Astrocyte (in vitro differentiated cells and primary cell): ENCODE data around the gene ELP4. TPM values are rescaled to one million over a fixed set of nuclear protein-coding genes. Genes with fewer than 3 reads are reported as not detected.

Experiments
- DNase-seq: peaks from one replicate; pipeline ENCODE4 v3.0.0-alpha.2; 2010; ENCODE audit warnings: low read depth
- FAIRE-seq: peaks from 2 replicates; lab custom pipeline; 2011; peaks lifted over from hg19 to GRCh38; lab: Jason Lieb, UNC
- H2AFZ ChIP-seq: 2 replicates; pipeline ENCODE4 v1.6.0; 2012; ENCODE audit warnings: low read depth, low read length, inconsistent platforms
- H3K27ac ChIP-seq: 2 replicates; pipeline ENCODE4 v1.5.1; 2011; ENCODE audit warnings: low read depth, low read length, inconsistent platforms
- H3K27me3 ChIP-seq: 2 replicates; pipeline ENCODE4 v1.6.0; 2011; ENCODE audit warnings: low read length, inconsistent platforms; ENCODE audit not compliant: insufficient read depth
- H3K36me3 ChIP-seq: 2 replicates; pipeline ENCODE4 v1.5.1; 2011; ENCODE audit warnings: low read length, inconsistent platforms; ENCODE audit not compliant: insufficient read depth
- H3K4me1 ChIP-seq: 2 replicates; pipeline ENCODE4 v1.5.1; 2011; ENCODE audit warnings: low read length, inconsistent platforms; ENCODE audit not compliant: insufficient read depth
- H3K4me2 ChIP-seq: 2 replicates; pipeline ENCODE4 v1.6.0; 2012; ENCODE audit warnings: low read length, inconsistent platforms
- H3K4me3 ChIP-seq: 2 replicates; pipeline ENCODE4 v1.5.1; 2011; ENCODE audit warnings: low read depth, mild to moderate bottlenecking, low read length, inconsistent platforms; ENCODE audit not compliant: insufficient read depth
- H3K79me2 ChIP-seq: 2 replicates; pipeline ENCODE4 v1.6.0; 2012; ENCODE audit warnings: mild to moderate bottlenecking, low read length, inconsistent platforms; ENCODE audit not compliant: insufficient read depth
- H3K9ac ChIP-seq: 2 replicates; pipeline ENCODE4 v1.6.0; 2012; ENCODE audit warnings: mild to moderate bottlenecking, low read length, inconsistent platforms
- H3K9me3 ChIP-seq: 2 replicates; pipeline ENCODE4 v1.5.1; 2012; ENCODE audit warnings: low read depth, mild to moderate bottlenecking, low read length, inconsistent platforms; ENCODE audit not compliant: insufficient read depth
- H4K20me1 ChIP-seq: 2 replicates; pipeline ENCODE4 v1.6.0; 2012; ENCODE audit warnings: low read length, inconsistent platforms; ENCODE audit not compliant: insufficient read depth
- H3K27ac Mint-ChIP-seq: one replicate; pipeline ENCODE4 v1.8.0; 2021; ENCODE audit warnings: mild to moderate bottlenecking, mixed read lengths; ENCODE audit not compliant: unreplicated experiment
- H3K27me3 Mint-ChIP-seq: one replicate; pipeline ENCODE4 v1.8.0; 2021; ENCODE audit warnings: low read depth, mixed read lengths; ENCODE audit not compliant: unreplicated experiment
- H3K36me3 Mint-ChIP-seq: one replicate; pipeline ENCODE4 v1.8.0; 2021; ENCODE audit warnings: low read depth, mixed read lengths; ENCODE audit not compliant: unreplicated experiment
- H3K4me1 Mint-ChIP-seq: one replicate; pipeline ENCODE4 v1.8.0; 2021; ENCODE audit warnings: low read depth, mixed read lengths; ENCODE audit not compliant: unreplicated experiment
- H3K4me3 Mint-ChIP-seq: one replicate; pipeline ENCODE4 v1.8.0; 2021; ENCODE audit warnings: mild to moderate bottlenecking, moderate library complexity, mixed read lengths; ENCODE audit not compliant: unreplicated experiment
- H3K9me3 Mint-ChIP-seq: one replicate; pipeline ENCODE4 v1.8.0; 2021; ENCODE audit warnings: mild to moderate bottlenecking, mixed read lengths; ENCODE audit not compliant: unreplicated experiment
- CTCF ChIP-seq: IDR thresholded peaks from 2 replicates; pipeline ENCODE4 v1.5.1; 2011; ENCODE audit warnings: low read depth, mild to moderate bottlenecking, inconsistent platforms, low read length, moderate library complexity; ENCODE audit not compliant: insufficient read depth
- EZH2 ChIP-seq: IDR thresholded peaks from 2 replicates; pipeline ENCODE4 v1.6.1; 2012; ENCODE audit warnings: mild to moderate bottlenecking, low read length, inconsistent platforms; ENCODE audit not compliant: insufficient read depth
- total RNA-seq: library from RNA; stranded (reverse); gene quantifications from 2 replicates; pipeline ENCODE4 v1.2.1, GENCODE V29; 2021

Gene ELP4
- total RNA-seq, 1 donor from 2014 or later: 12.9 TPM

- H3K4me1 ChIP-seq: no peaks in the 10 kb centered on the region
- peaks cover 2% of the 10 kb centered on the region for H3K4me1 Mint-ChIP-seq
- no peak for TF ChIP-seq CTCF
- no peak for TF ChIP-seq EZH2
- DNase-seq: no peak
- H3K27me3 Mint-ChIP-seq: no peaks in the 10 kb centered on the region
- no peaks in the 10 kb centered on the region for H4K20me1 ChIP-seq
- H3K79me2 ChIP-seq: no peaks in the 10 kb centered on the region
- H3K9ac ChIP-seq: no peak overlapping the region
- no peaks in the 10 kb centered on the region for H3K36me3 ChIP-seq
- no peaks in the 10 kb centered on the region for H3K27me3 ChIP-seq
- H3K36me3 Mint-ChIP-seq: no peaks in the 10 kb centered on the region
- H3K9me3 ChIP-seq: no peaks in the 10 kb centered on the region
- no peaks in the 10 kb centered on the region for H3K9me3 Mint-ChIP-seq
- no peak for FAIRE-seq
- no peak overlapping the region for H3K27ac Mint-ChIP-seq
- H2AFZ ChIP-seq: no peak overlapping the region
- H3K27ac ChIP-seq: no peak overlapping the region
- H3K4me3 ChIP-seq: no peak overlapping the region
- no peak overlapping the region for H3K4me3 Mint-ChIP-seq
- H3K4me2 ChIP-seq: no peak overlapping the region
Observed at GRCh38 chr11:31763296-31763695, 253.7 kb downstream of the ELP4 start.

GRCh38 chr11:31764261-31764660, 254.7 kb downstream of the ELP4 start:
- no peaks in the 10 kb centered on the region for H3K9me3 Mint-ChIP-seq
- Histone ChIP-seq H3K36me3 (no peaks in the 10 kb centered on the region), H4K20me1 (no peaks in the 10 kb centered on the region), H3K79me2 (no peaks in the 10 kb centered on the region), H2AFZ (no peak overlapping the region), H3K4me2 (peak overlapping the region; percentile 2), H3K9me3 (no peaks in the 10 kb centered on the region), H3K27ac (no peak overlapping the region), H3K27me3 (no peaks in the 10 kb centered on the region), H3K4me3 (no peak overlapping the region), H3K4me1 (no peaks in the 10 kb centered on the region), H3K9ac (no peak overlapping the region)
- no peaks in the 10 kb centered on the region for H3K27me3 Mint-ChIP-seq
- H3K36me3 Mint-ChIP-seq: no peaks in the 10 kb centered on the region
- no peak overlapping the region for H3K4me3 Mint-ChIP-seq
- no peak for DNase-seq
- H3K27ac Mint-ChIP-seq: no peak overlapping the region
- TF ChIP-seq EZH2: no peak
- no peak for TF ChIP-seq CTCF
- H3K4me1 Mint-ChIP-seq: peaks cover 2% of the 10 kb centered on the region
- FAIRE-seq: no peak

GRCh38 chr11:31764766-31765165, 255.2 kb downstream of the ELP4 start:
- peaks cover 2% of the 10 kb centered on the region for H3K4me1 Mint-ChIP-seq
- TF ChIP-seq EZH2: no peak
- TF ChIP-seq CTCF: no peak

More at GRCh38 chr11:31764766-31765165, 255.2 kb downstream of the ELP4 start:
- no peak overlapping the region for H3K9ac ChIP-seq
- no peak overlapping the region for H2AFZ ChIP-seq
- H3K27ac Mint-ChIP-seq: no peak overlapping the region
- no peaks in the 10 kb centered on the region for H4K20me1 ChIP-seq
- no peaks in the 10 kb centered on the region for H3K4me1 ChIP-seq
- no peaks in the 10 kb centered on the region for H3K27me3 Mint-ChIP-seq
- H3K27ac ChIP-seq: no peak overlapping the region
- H3K4me3 Mint-ChIP-seq: no peak overlapping the region
- no peaks in the 10 kb centered on the region for H3K36me3 Mint-ChIP-seq
- FAIRE-seq (no peak), DNase-seq (no peak)
- H3K9me3 ChIP-seq: no peaks in the 10 kb centered on the region
- no peaks in the 10 kb centered on the region for H3K27me3 ChIP-seq
- H3K4me3 ChIP-seq: no peak overlapping the region
- H3K79me2 ChIP-seq: no peaks in the 10 kb centered on the region
- no peak overlapping the region for H3K4me2 ChIP-seq
- no peaks in the 10 kb centered on the region for H3K9me3 Mint-ChIP-seq
- no peaks in the 10 kb centered on the region for H3K36me3 ChIP-seq
